Right forelimb (tissue), 1 donor: ENCODE results near the gene CCDC24.

Experiments
- DNase-seq: peaks from one replicate; pipeline ENCODE4 v3.0.0-alpha.2; 2018

CCDC24 gene

GRCh38 chr1:43999455-43999854 lies 8.1 kb downstream of the CCDC24 start:
- no peak for DNase-seq

GRCh38 chr1:44000122-44000665 lies 8.8 kb downstream of the CCDC24 start:
- DNase-seq: no peak

GRCh38 chr1:44002165-44002564 lies 10.8 kb downstream of the CCDC24 start:
- no peak for DNase-seq

GRCh38 chr1:44002606-44003157 lies 11.3 kb downstream of the CCDC24 start:
- DNase-seq: no peak

GRCh38 chr1:44008259-44008658 lies 16.9 kb downstream of the CCDC24 start:
- DNase-seq: no peak

- no peak for DNase-seq
Observed at GRCh38 chr1:44010935-44011471, 19.6 kb downstream of the CCDC24 start.

GRCh38 chr1:44012404-44012803 lies 21.0 kb downstream of the CCDC24 start:
- DNase-seq: no peak

- no peak for DNase-seq
Observed at GRCh38 chr1:44012941-44013609, 21.7 kb downstream of the CCDC24 start.

- no peak for DNase-seq
Observed at GRCh38 chr1:44013949-44014348, 22.6 kb downstream of the CCDC24 start.

GRCh38 chr1:44014365-44015104 lies 23.1 kb downstream of the CCDC24 start:
- DNase-seq: no peak

- no peak for DNase-seq
Observed at GRCh38 chr1:44015206-44015605, 23.8 kb downstream of the CCDC24 start.

GRCh38 chr1:44016041-44016889 lies 24.9 kb downstream of the CCDC24 start:
- DNase-seq: no peak

- no peak for DNase-seq
Observed at GRCh38 chr1:44016890-44017400, 25.5 kb downstream of the CCDC24 start.

GRCh38 chr1:44019466-44019948 lies 28.1 kb downstream of the CCDC24 start:
- DNase-seq: no peak

- no peak for DNase-seq
Observed at GRCh38 chr1:44020464-44020863, 29.1 kb downstream of the CCDC24 start.

GRCh38 chr1:44021156-44021555 lies 29.8 kb downstream of the CCDC24 start:
- DNase-seq: no peak

- DNase-seq: no peak
Observed at GRCh38 chr1:44021581-44022321, 30.4 kb downstream of the CCDC24 start.

- DNase-seq: no peak
Observed at GRCh38 chr1:44024031-44024902, 32.9 kb downstream of the CCDC24 start.

GRCh38 chr1:44024903-44025525 lies 33.6 kb downstream of the CCDC24 start:
- DNase-seq: no peak

- no peak for DNase-seq
Observed at GRCh38 chr1:44025816-44026215, 34.4 kb downstream of the CCDC24 start.
